Left ventricle myocardium inferior (tissue), 1 donor: Measurements from ENCODE around the gene ATG7. TPM values are rescaled to one million over a fixed set of nuclear protein-coding genes. Genes with fewer than 3 reads are reported as not detected.

Experiments used
- DNase-seq: peaks from one replicate; pipeline ENCODE4 v3.0.0-alpha.2; 2020
- H3K27ac ChIP-seq: fragments of 200-600 bp; replicated peaks from 2 replicates; pipeline ENCODE4 v1.8.0; 2021
- H3K27me3 ChIP-seq: fragments of 200-600 bp; 2 replicates; pipeline ENCODE4 v1.8.0; 2021; ENCODE audit warnings: low read depth
- H3K36me3 ChIP-seq: fragments of 200-600 bp; 2 replicates; pipeline ENCODE4 v1.8.0; 2021
- H3K4me1 ChIP-seq: fragments of 200-600 bp; 2 replicates; pipeline ENCODE4 v1.8.0; 2021
- H3K4me3 ChIP-seq: fragments of 200-600 bp; 2 replicates; pipeline ENCODE4 v1.8.0; 2021; ENCODE audit warnings: mild to moderate bottlenecking, moderate library complexity
- H3K9me3 ChIP-seq: fragments of 200-600 bp; replicated peaks from 2 replicates; pipeline ENCODE4 v1.8.0; 2021
- CTCF ChIP-seq: fragments of 200-600 bp; IDR thresholded peaks from 2 replicates; pipeline ENCODE4 v1.8.0; 2021; ENCODE audit warnings: antibody characterized with exemption, mild to moderate bottlenecking, borderline replicate concordance
- intact Hi-C: fragments of 100-400 bp; cut with micrococcal nuclease; formaldehyde crosslinking; loops from one replicate; pipeline ENCODE4 v1.11.0; 2022
- total RNA-seq: library from RNA; stranded (reverse); fragmentation: NEBNext Ultra II Directional; extraction: Animal tissue kit (Norgen Biotek cat#: 25700); gene quantifications from one replicate; pipeline ENCODE4 v1.2.1, GENCODE V29; 2021
- donor health status: DM: no; HTN: yes; CAD: no; lungs with severe emphysema.

Gene ATG7
- total RNA-seq, 1 donor from 2014 or later = 15.7 TPM

DNA sequence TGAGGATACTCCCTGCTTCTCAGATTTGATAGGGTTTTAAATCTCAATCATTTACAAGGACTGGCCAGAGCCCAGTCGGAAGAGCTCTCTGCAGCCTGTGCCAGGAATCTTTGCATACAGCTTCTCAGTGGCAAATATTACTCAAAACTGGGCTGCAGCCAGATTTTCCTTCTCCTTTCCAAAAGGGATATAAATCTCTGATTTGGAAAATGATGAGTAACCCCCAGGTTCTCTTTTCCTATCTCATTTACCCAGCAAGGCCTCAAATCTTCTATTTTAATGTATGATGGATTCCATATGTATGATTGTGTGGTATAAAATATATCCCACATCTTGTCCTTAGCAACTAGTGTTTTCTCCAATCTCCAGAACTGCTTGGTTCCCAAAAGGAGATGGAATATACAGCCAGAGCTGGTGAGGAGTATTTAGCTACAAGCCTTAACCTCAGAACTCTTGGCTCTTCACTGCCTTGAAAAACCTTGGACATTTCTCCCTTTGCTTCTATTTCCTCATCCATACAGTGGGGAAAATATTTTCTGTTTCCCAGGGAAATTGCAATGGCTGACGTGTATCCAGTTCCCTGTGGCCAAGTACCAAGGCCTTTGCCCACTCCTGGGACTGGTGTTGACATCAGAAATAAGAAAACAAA is 114.4 kb downstream of the ATG7 start:
- intact Hi-C loops = no loop called here
- no peak overlapping the region for H3K27ac ChIP-seq
- H3K27me3 ChIP-seq = no peaks in the 10 kb centered on the region
- TF ChIP-seq CTCF = no peak
- no peak overlapping the region for H3K4me3 ChIP-seq
- no peaks in the 10 kb centered on the region for H3K36me3 ChIP-seq
- H3K4me1 ChIP-seq = peaks cover 34% of the 10 kb centered on the region
- DNase-seq = no peak
- H3K9me3 ChIP-seq = no peaks in the 10 kb centered on the region

DNA sequence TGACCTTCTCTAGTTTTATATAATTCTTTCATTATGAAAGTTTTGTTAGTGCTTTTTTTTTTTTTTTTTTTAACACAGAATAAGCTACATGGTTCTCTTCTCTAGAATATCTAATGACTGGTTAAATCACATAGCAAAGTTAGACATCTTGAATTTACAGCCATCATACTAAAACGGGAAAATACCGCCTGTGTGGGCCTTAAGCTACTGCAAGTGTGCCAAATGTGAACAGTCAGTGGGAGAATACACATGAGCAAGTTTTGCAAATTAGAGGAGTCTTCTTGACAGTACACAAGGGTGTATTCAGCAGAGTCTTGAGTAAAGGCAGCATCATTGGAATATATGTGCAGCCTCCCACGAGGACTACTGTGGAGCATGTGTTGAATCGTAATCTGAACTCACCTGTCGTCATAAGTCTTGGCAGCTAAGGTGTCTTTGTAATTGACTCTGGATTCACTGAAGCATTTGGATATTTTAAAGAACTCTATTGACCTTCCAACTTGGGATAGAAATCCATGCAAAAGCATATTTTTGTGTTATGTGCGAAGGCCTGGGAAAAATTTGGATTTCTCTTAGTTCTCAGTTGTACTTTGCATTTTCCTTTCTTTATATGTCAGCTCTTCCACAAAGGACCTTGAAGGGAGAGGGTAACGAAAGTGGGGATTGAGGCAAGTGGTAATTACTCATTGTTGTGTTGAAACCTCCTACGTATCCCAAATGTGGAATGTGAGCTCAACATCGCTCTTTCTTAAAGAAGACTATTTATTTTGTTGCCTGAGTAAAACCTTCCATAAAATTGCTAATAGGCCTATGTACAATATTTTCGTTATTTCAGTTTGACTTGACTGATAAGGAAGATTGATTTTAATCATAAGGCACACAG is 117.4 kb downstream of the ATG7 start:
- Histone ChIP-seq H3K9me3 (no peaks in the 10 kb centered on the region), H3K36me3 (no peaks in the 10 kb centered on the region), H3K4me3 (no peak overlapping the region), H3K4me1 (peaks cover 48% of the 10 kb centered on the region), H3K27ac (peak overlapping the region; percentile 22), H3K27me3 (no peaks in the 10 kb centered on the region)
- no peak for TF ChIP-seq CTCF
- intact Hi-C loops = no loop called here
- no peak for DNase-seq

GRCh38 chr3:11390411-11391131 is 118.4 kb downstream of the ATG7 start:
- peaks cover 46% of the 10 kb centered on the region for H3K4me1 ChIP-seq
- H3K27me3 ChIP-seq = no peaks in the 10 kb centered on the region
- DNase-seq = no peak
- TF ChIP-seq CTCF = no peak
- no peaks in the 10 kb centered on the region for H3K36me3 ChIP-seq
- intact Hi-C loops = no loop called here
- H3K27ac ChIP-seq = peak overlapping the region; percentile 22
- no peaks in the 10 kb centered on the region for H3K9me3 ChIP-seq
- H3K4me3 ChIP-seq = no peak overlapping the region

DNA sequence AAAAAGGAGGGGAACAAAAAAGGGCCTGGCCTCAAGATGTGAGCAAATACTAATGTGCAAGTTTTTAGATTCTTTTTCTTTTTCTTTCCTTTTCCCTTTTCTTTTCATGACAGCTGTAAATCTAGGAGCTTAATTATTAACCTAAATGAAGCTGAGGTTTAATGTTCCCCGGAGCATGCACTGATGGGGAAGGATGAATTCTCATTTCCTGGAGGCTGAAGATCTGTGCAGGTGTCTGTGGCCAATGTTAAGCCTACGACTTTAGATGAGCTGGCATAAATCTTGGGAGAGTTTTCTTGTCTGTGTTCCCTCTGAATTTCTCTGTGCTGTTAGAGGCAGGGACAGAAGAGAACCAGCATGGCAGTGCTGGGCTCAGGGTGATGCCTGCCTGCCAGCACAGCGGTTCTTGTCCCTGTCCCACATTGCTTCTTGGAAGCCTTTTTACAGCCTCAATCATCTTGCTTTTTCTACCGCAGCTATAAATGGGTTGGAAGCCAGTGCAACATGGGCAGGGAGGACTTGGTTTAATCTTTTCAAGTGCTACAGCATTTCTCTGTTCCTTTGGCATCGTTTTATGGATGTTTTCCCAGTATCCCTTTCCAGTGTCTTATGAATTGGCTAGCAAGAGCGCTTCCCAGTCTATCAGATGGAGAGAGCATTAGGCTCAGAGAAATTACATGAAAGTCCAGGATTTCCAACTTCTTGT is 119.1 kb downstream of the ATG7 start:
- Histone ChIP-seq H3K4me3 (no peak overlapping the region), H3K36me3 (no peaks in the 10 kb centered on the region), H3K4me1 (peaks cover 38% of the 10 kb centered on the region), H3K27ac (no peak overlapping the region), H3K27me3 (no peaks in the 10 kb centered on the region), H3K9me3 (no peaks in the 10 kb centered on the region)
- intact Hi-C loops = no loop called here
- no peak for DNase-seq
- no peak for TF ChIP-seq CTCF
